SK-N-SH (cell line): ENCODE measurements around the gene ITGAL.

Experiments
- RCOR1 ChIP-seq: fragments of 150-350 bp; IDR thresholded peaks from 2 replicates; pipeline ENCODE4 v1.6.1; 2017; ENCODE audit warnings: antibody characterized with exemption, low read length
- TF ChIP-seq, protein P1 (sequence below): fragments of 200-600 bp; sonication (generic); IDR thresholded peaks from 2 replicates; pipeline ENCODE4 v1.6.1; 2017; ENCODE audit warnings: antibody characterized with exemption, mild to moderate bottlenecking, moderate library complexity

DNA sequence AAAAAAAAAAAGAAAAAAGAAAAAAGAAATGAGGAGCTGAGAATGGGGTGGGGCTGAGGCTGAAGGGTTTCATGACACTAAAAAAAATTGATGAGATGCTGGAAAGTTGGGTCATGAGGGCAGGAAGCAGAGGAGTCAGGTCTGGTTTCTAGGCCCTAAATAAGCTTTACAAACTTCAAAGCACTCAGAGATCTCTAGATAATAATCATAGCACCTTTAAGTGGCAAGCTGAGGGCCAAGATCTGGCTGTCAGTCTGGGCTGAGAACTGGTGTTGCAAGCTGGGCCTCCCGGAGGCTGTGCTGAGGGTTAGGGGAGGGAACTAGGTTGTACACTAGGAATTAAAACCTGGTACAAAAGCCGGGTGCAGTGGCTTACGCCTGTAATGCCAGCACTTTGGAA lies 79.2 kb downstream of the ITGAL start:
- TF ChIP-seq, protein P1, sequence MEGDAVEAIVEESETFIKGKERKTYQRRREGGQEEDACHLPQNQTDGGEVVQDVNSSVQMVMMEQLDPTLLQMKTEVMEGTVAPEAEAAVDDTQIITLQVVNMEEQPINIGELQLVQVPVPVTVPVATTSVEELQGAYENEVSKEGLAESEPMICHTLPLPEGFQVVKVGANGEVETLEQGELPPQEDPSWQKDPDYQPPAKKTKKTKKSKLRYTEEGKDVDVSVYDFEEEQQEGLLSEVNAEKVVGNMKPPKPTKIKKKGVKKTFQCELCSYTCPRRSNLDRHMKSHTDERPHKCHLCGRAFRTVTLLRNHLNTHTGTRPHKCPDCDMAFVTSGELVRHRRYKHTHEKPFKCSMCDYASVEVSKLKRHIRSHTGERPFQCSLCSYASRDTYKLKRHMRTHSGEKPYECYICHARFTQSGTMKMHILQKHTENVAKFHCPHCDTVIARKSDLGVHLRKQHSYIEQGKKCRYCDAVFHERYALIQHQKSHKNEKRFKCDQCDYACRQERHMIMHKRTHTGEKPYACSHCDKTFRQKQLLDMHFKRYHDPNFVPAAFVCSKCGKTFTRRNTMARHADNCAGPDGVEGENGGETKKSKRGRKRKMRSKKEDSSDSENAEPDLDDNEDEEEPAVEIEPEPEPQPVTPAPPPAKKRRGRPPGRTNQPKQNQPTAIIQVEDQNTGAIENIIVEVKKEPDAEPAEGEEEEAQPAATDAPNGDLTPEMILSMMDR, result no peak
- TF ChIP-seq RCOR1, result no peak
